Kasumi-1 (cell line): ENCODE measurements around the gene SEZ6.

ENCODE experiments used
- DNase-seq, 2 experiments: peaks; one replicate each; lab custom pipeline; 2025; lab: John Stamatoyannopoulos, UW

The SEZ6 gene, protein sequence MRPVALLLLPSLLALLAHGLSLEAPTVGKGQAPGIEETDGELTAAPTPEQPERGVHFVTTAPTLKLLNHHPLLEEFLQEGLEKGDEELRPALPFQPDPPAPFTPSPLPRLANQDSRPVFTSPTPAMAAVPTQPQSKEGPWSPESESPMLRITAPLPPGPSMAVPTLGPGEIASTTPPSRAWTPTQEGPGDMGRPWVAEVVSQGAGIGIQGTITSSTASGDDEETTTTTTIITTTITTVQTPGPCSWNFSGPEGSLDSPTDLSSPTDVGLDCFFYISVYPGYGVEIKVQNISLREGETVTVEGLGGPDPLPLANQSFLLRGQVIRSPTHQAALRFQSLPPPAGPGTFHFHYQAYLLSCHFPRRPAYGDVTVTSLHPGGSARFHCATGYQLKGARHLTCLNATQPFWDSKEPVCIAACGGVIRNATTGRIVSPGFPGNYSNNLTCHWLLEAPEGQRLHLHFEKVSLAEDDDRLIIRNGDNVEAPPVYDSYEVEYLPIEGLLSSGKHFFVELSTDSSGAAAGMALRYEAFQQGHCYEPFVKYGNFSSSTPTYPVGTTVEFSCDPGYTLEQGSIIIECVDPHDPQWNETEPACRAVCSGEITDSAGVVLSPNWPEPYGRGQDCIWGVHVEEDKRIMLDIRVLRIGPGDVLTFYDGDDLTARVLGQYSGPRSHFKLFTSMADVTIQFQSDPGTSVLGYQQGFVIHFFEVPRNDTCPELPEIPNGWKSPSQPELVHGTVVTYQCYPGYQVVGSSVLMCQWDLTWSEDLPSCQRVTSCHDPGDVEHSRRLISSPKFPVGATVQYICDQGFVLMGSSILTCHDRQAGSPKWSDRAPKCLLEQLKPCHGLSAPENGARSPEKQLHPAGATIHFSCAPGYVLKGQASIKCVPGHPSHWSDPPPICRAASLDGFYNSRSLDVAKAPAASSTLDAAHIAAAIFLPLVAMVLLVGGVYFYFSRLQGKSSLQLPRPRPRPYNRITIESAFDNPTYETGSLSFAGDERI

DNA sequence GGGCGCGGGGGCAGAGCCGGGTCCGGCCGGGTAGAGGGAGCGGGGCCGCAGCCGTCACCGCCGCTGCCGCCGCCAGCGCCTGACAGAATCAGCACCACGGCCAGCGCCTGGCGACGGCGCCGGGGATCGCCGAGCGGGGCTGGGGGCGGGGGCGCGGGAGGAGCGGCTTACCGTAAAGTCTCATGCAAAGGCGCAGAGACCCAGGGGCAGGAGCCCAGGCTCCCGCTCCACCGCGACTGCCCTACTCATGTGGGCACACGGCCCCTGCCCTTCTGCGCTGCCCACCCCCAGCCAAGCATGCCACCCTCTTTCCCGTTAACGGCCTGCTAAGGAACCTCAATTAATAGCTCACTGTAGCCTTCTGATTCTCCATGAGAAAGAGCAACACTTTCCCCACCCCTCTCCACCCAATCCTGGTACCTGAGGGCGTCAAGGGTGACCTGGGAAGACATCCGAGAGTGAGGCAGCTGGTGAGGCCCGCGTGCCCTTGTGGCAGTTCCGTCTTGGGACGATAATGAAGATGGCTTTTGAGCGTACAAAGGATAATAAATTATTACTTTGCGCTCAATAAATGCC, at the start of gene SEZ6:
TSS of gene SEZ6 (minus strand) at position 98 of the 576 bp plus-strand sequence. CDS start 164 bp downstream, outside the sequence.
- DNase-seq, result peak; percentile 54 to 70

DNA sequence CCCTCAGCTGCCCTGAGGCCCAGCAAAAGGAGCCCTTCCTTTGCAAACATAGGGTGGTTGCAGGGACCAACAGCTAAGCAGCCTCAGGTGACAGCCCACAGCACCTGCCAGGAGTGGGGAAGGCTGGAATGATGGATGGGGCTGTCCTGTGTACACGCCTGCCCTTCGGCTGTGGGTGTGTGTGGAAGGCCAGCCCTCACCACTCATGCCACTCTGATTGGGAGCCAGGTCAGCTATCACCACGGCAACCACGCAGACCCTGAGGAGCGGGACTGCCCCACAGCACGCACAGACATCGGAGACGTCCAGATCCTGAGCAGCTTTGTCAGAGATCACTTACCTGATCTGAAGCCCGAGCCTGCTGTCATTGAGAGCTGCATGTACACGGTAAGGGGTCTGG, 49.0 kb upstream of the SEZ6 start:
- no peak for DNase-seq

DNA sequence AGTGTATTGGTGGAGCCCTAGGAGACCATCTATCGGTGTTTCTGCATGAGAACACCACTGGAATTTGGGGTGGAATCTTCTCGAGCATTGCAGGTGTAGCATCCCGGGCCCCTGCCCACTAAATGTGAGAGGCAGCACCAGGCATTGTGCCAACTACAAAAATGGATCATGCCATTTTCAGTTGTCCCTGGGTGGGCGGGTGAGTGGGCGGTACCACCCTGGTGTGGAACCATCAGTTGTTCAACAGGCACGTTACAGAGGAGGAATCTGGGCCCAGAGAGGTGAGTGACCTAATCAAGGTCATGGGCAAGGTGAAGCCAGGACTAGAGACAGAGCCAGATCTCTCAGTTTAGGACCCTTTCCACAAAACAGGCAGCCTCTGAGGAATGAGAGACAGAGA, 45.9 kb upstream of the SEZ6 start:
- DNase-seq, result no peak

DNA sequence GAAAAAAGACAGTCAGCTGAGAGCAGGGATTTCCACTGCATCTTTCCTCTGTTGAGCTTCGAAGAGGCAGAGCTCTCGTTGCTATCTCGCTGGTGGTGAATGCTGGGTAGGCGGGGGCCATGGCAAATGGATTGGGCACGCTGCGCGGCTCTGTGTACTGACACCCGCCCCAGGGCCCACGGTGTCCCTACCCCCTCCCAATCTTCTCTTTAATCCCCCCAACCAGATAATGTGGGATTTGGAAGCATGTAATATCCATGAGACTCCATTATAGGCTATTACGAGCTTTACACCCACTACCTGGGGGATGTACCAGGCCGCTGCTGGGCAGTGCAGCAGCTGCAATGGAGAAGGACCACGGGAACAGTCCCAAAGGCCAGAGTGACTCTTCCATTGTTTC, 45.4 kb upstream of the SEZ6 start:
- no peak for DNase-seq

DNA sequence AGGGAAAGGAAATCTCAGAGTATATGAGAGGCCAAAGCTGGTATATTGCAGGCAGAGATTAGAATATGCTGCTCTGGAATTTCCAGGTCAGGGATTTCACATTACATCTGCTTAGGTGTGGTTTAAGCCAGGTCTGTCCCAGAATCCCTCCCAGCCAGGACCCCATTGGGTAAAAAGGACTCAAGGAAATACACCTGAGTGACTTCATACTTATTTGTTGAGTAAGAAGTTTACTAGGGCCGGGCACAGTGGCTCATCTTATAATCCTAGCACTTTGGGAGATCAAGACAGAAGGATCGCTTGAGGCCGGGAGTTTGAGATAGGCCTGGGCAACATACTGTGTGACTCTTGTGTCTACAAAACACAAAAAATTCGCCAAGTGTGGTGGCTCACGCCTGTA, 44.3 kb upstream of the SEZ6 start:
- no peak for DNase-seq

DNA sequence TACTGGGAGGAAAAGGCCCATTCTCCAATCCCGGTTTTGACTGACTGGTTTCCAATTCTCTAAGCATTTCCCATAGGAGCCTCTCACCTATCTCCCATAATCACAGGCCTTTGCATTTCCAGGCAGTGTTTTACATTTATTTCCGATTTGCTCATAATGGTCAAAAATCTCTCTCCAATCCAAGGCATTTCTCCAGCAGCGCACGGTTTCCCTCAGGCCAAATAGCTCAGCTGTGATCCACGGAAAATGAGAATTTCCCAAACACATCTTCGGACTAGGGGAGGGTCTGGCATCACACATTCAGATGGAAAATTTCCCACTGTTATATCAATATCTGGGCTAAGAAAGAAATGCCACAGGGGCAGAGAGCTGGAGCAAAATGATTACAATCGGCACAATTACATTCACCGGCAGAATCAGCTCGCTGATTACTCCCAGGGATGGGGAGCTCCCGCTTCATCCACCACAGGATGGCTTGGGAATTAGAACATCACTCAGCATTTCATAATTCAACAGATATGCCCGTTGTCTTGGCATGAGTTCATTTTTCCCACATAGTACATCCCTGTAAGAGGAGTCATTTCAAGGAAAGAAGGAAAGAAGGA, 43.8 kb upstream of the SEZ6 start:
- DNase-seq, result no peak

DNA sequence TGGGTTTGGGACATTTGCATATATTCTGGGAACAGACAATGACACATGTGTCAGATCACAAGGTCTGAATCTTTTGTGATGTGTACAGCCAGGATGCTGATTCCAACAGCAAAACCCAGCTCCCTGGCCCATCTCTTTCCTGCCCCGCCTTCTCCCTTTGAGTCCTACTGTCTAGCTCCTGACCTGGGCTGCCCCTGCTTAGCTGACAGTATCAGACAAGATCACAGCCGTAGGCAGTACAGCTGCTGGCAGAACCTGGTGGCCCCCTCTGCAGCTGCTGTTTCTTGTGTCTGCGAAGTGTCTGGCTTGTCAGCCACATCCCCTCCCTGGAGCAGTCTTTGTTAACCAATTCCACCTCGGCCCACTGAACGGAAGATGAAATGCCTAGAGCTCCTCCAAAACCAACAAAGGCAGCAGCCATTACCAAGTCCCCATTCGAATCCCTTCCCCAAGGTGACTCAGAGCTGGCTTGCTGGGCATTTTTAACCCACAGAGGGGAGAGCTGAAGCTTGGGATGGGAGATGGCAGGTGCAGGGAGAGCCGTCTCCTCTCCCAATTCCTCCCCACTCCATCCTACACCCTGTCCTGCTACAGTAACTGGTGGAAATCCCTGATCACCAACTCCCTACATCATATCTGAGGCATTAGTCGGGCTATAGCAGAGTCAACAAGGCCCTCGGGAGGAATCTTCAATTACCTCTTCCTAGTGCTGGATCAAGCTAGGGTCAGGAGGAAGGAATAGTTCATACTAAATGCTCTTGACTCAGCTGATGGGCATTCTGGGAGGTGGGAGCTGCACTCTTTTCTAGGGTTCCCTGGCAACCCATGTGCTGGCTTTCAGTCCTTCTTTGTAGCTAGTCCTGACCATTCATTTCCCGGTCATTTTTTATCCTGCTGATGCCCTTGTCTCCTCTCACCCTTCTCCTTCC, 42.9 kb upstream of the SEZ6 start:
- no peak for DNase-seq

DNA sequence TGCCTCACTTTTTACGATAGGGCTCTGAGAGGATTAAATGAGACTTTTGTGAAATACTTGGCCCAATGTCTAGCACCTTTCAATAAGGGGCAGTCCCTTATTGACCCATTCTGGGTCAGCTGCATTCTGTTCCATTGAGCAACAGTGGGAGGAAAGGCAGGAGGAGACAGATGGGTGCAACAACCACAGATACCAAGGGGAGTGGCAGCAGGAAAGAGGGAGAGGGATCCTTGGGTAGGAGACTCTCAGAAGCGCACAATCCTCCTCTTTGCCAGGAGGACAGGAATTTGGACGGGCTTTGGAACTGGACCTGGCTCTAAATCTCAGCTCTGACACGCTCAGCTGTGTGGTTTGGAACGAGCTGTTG, 40.6 kb upstream of the SEZ6 start:
- DNase-seq, result no peak

DNA sequence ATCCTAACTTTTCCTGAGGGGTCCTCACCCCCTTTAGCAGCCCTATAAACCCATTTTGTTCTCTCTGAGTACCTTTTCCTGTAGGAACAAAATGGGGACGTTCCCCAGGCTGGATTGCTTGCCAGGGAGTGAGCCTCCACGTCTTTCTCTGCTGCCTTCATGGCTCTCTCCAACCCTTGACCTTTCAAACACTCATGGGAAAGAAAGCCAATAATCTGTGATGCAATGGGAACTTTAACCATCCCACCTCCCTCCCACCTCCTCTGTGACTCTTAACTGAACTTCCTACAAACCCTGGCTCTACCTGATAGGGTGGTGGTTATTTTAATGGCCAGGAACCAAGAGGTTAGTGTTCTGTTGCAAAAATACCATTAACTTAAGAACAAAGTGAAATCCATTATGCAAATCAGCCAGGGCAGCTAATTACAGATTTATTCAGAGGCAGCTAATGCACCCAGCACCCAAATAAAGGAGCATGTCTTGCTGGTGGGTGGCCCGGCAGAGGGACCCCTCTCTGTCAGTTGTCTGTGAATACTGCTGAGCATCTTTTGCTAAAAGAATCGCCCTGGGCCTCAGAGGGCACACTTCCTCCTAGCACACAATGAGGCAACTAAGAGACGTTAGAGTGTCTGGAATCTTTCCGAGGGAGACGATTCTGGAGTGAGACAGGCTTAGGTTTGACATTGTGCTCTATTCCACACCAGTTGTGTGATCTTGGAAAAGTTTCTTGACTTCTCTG, 40.1 kb upstream of the SEZ6 start:
- no peak for DNase-seq

DNA sequence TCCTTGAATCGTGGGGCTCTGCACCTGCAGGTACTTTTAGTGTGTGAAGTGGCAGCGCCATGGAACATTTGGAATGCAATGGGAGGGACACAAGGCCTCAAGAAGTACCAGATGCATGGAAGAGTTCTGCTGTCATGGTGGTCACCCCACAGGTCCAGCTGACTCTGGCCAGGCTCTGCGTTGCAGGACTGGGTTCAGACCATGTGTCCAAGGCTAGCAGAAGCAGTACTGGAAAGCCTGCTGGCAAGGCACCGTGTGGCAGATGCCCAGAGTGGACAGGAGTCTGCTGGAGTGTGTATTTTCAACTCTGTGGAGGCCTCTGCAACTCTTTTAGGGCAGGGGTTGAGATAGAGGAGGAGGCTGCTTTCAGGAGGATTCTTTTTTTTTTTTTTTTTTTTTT, 39.2 kb upstream of the SEZ6 start:
- DNase-seq, result no peak

DNA sequence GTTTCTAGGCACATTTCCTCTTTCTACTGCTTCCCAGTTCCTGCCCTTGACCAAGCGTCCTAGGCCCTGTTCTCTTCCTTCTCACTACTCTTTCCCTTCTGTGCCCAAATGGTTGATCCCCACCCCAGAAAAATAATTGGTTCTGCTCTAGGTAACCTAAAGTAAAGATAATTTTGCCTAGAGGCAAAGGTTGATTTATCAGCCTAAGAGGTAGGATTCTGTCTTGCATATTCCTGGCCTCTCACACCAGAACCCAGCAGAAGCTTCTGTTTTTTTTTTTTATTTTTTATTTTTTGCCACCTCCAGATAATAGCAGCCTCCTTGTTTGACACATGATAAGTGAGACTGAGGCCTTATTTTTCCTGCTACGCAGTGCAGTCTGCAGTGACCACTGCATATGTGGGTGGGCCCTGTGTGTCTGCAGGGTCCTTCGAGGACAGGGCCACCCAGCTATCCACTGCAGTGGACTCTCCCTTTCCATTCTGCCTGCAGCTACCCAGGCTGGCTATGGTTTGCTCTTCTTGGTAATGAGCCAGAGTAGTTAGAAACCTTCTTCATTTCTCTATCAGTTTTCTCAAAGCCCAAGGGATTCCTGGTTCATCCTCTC, 37.8 kb upstream of the SEZ6 start:
- no peak for DNase-seq

DNA sequence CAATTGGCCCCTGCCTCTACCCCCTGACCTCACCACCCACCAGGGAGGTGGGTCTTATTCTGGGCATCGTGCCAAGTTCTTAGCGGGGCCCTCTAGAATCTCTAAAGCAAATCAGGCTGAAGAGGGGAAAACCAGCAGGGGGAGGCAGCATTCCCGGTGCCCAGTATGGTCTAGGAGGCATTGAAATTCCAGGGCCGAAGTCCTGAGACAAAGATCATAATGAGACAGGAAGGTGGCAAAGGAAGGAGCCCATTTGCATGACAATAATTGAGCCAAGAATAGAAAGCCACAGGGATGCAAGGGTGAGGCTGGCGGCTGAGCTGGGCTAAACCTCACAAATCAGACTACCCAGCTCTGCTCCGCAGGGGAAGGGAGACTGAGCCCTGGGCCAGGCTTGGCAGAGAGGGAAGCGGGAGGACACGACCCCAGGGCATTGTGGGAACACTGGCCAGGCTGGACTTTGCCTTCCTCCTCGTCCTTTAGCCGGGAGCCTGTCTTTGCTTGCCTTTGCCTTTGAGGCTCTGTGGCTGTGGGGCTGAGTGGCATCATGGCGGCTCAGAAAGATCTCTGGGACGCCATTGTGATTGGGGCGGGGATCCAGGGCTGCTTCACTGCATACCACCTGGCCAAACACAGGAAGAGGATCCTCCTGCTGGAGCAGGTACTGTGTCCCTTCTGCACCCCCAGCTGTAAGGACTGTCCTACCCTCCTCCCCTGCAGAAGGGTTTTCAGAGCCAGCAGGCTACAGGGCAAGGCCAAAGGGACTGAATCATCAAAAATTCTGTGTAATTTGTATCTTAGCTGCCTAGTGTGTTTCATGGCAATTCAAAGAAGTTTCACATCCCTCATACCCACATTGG, 37.1 kb upstream of the SEZ6 start, which contains the start of gene PIPOX:
TSS of gene PIPOX (plus strand) at position 463 of the 860 bp plus-strand sequence. CDS start at position 548, 85 bp downstream.
- DNase-seq, result peak in 1 of 2 experiments; percentile 13

DNA sequence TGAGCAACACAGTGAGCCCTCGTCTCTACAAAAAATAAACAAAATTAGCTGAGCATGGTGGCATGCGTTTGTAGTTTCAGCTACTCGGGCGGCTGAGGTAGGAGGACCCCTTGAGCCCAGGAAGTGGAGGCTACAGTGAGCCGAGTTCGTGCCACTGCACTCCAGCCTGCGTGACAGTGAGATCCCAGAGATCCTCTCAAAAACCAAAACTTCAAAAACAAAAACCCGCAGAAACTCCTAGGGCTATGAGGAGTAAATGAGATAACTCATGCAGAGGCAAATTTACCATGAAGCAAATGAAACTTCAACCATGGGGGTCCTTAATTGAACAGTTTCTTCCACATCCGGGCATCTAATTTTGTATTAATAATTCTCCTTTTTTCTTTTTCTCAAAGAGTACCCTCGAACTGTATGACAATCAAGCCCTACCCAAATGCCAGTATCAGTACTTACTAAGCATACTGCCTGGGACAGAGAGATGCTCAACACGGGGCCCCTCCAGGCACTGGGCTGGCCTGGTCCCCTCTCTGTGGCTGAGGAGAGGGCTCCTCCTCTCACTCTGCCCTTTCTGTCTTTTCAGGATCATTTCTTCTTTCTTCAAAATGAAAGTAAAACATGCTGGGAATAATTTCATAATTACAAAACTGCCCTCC, 36.3 kb upstream of the SEZ6 start:
- DNase-seq, result peak in 1 of 2 experiments; percentile 15

DNA sequence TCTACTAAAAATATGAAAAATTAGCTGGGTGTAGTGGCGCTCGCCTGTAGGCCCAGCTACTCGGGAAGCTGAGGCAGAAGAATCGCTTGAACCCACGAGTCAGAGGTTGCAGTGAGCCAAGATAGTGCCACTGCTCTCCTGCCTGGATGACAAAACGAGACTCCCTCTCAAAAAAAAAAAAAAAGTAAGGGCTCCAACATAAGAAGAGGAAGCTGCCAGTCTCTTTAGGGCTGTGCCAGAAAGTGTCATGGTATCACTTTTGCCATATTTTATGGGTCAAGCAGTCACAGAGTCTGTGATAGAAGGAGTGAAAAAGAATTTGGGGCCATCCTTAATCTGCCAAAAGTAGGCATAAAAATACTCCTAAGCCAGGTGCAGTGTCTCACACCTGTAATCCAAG, 35.7 kb upstream of the SEZ6 start:
- DNase-seq, result no peak

DNA sequence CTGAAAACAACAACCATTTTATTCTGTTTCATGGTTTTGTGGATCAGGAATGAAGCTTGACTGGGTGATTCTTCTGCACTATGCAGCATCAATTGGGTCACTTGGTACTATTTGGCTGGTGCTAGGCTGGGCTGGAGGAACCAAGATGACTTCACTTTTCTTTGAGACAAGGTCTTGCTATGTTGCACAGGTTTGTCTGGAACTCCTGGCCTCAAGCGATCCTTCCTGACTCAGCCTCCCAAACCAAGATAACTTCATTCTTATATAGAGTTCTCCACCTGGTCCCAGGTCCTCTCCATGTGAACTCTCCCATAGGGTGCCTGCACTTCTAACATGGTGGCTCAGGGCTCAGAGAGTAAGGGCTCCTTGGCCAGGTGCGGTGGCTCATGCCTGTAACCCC, 35.3 kb upstream of the SEZ6 start:
- no peak for DNase-seq

DNA sequence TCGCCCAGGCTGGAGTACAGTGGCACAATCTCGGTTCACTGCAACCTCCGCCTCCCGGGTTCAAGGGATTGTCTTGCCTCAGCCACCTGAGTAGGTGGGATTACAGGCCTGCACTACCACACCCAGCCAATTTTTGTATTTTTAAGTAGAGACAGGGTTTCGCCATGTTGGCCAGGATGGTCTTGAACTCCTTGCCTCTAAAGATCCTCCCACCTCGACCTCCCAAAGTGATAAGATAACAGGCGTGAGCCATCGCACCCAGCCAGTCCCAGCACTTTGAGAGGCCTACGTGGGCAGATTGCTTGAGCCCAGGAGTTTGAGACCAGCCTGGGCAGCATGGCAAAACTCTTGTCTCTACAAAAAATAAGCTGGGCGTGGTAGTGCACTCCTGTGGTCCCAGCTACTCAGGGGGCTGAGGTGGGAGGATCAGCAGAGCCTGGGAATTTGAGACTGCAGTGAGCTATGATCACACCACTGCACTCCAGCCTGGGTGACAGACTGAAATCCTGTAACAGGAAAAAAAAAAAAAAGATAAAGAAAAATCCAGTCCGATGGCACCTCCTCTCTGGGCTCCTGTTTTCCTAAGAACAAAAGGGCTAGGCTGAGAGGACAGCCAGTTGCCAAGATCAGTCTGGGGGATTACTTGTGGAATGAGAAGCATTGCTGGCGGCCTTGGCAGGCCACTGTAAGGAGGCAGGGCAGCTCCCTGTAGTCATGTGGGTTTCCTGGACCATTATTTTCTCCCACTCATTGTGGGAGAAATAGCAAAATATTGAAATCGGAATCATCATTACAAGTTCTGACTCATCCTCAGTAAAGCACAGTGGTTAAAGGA, 34.1 kb upstream of the SEZ6 start:
- no peak for DNase-seq

DNA sequence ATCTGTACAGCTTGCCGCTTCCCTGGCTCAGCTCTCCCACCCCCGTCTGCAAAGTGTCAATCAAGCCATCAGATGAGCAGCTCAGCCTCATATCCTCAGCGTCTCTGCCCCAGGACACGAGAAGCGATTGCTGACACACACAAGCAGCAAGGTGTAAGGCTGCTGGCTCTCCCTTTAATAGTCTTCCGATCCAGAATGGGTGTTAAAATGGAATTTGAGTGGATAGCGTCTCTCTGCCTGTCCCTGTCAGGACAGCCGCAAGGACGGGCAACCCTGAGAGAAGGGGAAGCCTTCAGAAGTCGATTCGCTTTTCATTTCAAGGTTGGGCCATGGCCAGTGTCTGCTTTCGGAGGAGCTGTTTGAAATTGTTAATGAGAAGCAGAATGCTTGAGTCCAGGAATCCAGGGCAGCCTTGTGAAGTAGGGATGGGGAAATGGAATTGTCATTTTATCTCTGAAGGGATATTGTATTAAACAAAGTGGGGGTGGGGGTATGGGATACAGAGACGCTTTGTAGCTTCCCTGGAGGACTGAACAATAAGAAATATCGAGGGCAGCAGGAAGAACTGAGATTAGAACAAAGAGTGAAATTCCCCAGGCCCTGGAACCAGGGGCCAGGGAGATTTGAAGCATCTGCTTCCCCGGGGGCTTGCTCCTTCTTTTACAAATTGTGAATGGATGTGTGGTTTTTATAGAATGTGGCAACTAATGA, 32.4 kb upstream of the SEZ6 start:
- no peak for DNase-seq
